Peyer's patch (tissue), 4 donors: ENCODE data around the gene CLTCL1.

ENCODE experiments used
- CTCF ChIP-seq, 6 experiments: fragments of 450-650 bp in 4 of 6; fragments of 200-600 bp in 2 of 6; sonication (generic) in 1 of 6; IDR thresholded peaks; one replicate each; pipeline ENCODE4 v1.5.1; 2017 to 2019; ENCODE audit warnings: antibody characterized with exemption in 6 of 6, mild to moderate bottlenecking in 3 of 6, moderate library complexity in 1 of 6
- POLR2A ChIP-seq, 2 donors: fragments of 450-650 bp; IDR thresholded peaks; one replicate each; pipeline ENCODE4 v1.5.1; 2017; ENCODE audit warnings: antibody characterized with exemption in 2 of 2, mild to moderate bottlenecking in 2 of 2, moderate library complexity in 2 of 2

GRCh38 chr22:19253143-19253542, 38.4 kb downstream of the CLTCL1 start:
- no peak for TF ChIP-seq CTCF (IDR thresholded peaks at IDR 0.05)
- TF ChIP-seq POLR2A (IDR thresholded peaks at IDR 0.05) = no peak
